IMR-90 (cell line): ENCODE results near the gene AGAP1.

Experiments used
- CEBPB ChIP-seq: IDR thresholded peaks from 2 replicates; pipeline ENCODE4 v1.6.1; 2012; ENCODE audit warnings: low read depth, low read length, improper control_type of control experiment
- CHD1 ChIP-seq: IDR thresholded peaks from 2 replicates; pipeline ENCODE4 v1.6.1; 2012; ENCODE audit warnings: low read depth, low read length, improper control_type of control experiment
- CTCF ChIP-seq: conservative IDR thresholded peaks from 2 replicates; pipeline ENCODE4 v1.5.1; 2012; ENCODE audit warnings: mild to moderate bottlenecking, low read depth, low read length, improper control_type of control experiment
- ELK1 ChIP-seq: fragments of 150-350 bp; IDR thresholded peaks from 2 replicates; pipeline ENCODE4 v1.6.1; 2016; ENCODE audit warnings: low read depth, mild to moderate bottlenecking, low read length, moderate library complexity, borderline replicate concordance
- MAZ ChIP-seq: IDR thresholded peaks from 2 replicates; pipeline ENCODE4 v1.6.1; 2012; ENCODE audit warnings: low read depth, mild to moderate bottlenecking, low read length, improper control_type of control experiment, moderate library complexity, borderline replicate concordance
- MXI1 ChIP-seq: IDR thresholded peaks from 2 replicates; pipeline ENCODE4 v1.6.1; 2012; ENCODE audit warnings: low read depth, mild to moderate bottlenecking, low read length, moderate library complexity, borderline replicate concordance
- NFE2L2 ChIP-seq: fragments of 150-350 bp; IDR thresholded peaks from 2 replicates; pipeline ENCODE4 v1.6.1; 2016; ENCODE audit warnings: low read depth, mild to moderate bottlenecking, low read length
- POLR2A ChIP-seq: IDR thresholded peaks from 2 replicates; pipeline ENCODE4 v1.6.1; 2012; ENCODE audit warnings: mild to moderate bottlenecking, low read depth, low read length
- RAD21 ChIP-seq: IDR thresholded peaks from 2 replicates; pipeline ENCODE4 v1.6.1; 2012; ENCODE audit warnings: low read length, improper control_type of control experiment
- RFX5 ChIP-seq: IDR thresholded peaks from 2 replicates; pipeline ENCODE4 v1.8.0; 2012; ENCODE audit warnings: low read depth, mild to moderate bottlenecking, low read length, moderate library complexity
- SMC3 ChIP-seq: fragments of 150-350 bp; IDR thresholded peaks from 2 replicates; pipeline ENCODE4 v1.6.1; 2016; ENCODE audit warnings: low read depth, mild to moderate bottlenecking, antibody characterized with exemption, low read length, moderate library complexity
- USF2 ChIP-seq: fragments of 150-350 bp; IDR thresholded peaks from 2 replicates; pipeline ENCODE4 v1.6.1; 2017; ENCODE audit warnings: mild to moderate bottlenecking, antibody characterized with exemption, low read length, low read depth

- TF ChIP-seq CTCF: no peak
- TF ChIP-seq RAD21: no peak
- TF ChIP-seq SMC3: no peak
- TF ChIP-seq CEBPB: no peak
- TF ChIP-seq POLR2A: no peak
- TF ChIP-seq MAZ: no peak
- TF ChIP-seq USF2: no peak
- no peak for TF ChIP-seq ELK1
- TF ChIP-seq MXI1: no peak
- TF ChIP-seq CHD1: no peak
- TF ChIP-seq NFE2L2: no peak
- no peak for TF ChIP-seq RFX5
These were observed 669.8 kb downstream of the AGAP1 start for GRCh38 chr2:236163471-236164200.
